GM06990 (cell line): ENCODE results near the gene TLR2.

Experiments
- DNase-seq: peaks from one replicate; pipeline ENCODE4 v3.0.0-alpha.2; 2011; ENCODE audit not compliant: insufficient read length; ENCODE audit errors: extremely low read depth
- H3K27me3 ChIP-seq: replicated peaks from 2 replicates; pipeline ENCODE4 v1.6.0; 2011; ENCODE audit warnings: low read length; ENCODE audit not compliant: control insufficient read depth, insufficient read depth
- H3K36me3 ChIP-seq: 2 replicates; pipeline ENCODE4 v1.5.1; 2011; ENCODE audit warnings: low read length; ENCODE audit not compliant: control insufficient read depth, insufficient read depth
- H3K4me3 ChIP-seq: replicated peaks from 2 replicates; pipeline ENCODE4 v1.5.1; 2011; ENCODE audit warnings: low read depth, mild to moderate bottlenecking, control low read depth, low read length
- TF ChIP-seq, protein P1 (sequence below): IDR thresholded peaks from 2 replicates; pipeline ENCODE4 v1.5.1; 2011; ENCODE audit warnings: low read length, control low read depth, mild to moderate bottlenecking, inconsistent platforms; ENCODE audit not compliant: insufficient read depth, poor library complexity, severe bottlenecking

TLR2 gene

DNA sequence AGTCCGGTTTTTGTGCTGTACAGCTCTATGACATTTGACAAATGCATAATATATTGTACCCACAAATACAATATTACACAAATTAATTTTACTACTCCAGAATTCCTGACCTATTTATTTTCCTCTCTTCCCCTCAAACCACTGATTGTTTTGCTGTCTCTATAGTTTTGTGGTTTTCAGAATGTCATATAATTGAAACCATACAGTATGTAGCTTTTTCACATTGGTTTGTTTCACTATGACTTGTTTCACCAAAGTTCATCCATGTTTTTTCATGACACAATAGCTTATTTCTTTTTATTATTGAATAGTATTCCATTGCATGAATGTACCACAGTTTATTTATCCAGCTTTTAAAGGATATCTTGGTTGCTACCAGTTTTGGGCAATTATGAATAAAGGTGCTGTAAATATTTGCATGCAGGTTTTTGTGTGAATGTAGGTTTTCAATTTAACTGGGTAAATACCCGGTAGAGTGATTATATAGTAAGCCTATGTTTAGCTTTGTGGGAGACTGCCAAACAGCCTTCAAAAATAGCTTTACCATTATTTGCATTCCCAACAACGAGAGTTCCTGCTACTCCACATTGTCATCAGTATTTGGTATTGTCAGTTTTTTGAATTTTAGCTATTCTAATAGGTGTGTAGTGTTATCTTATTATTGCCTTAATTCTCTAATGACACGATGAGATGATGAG lies 49.8 kb downstream of the TLR2 start:
- H3K36me3 ChIP-seq: no peaks in the 10 kb centered on the region
- TF ChIP-seq, protein P1, sequence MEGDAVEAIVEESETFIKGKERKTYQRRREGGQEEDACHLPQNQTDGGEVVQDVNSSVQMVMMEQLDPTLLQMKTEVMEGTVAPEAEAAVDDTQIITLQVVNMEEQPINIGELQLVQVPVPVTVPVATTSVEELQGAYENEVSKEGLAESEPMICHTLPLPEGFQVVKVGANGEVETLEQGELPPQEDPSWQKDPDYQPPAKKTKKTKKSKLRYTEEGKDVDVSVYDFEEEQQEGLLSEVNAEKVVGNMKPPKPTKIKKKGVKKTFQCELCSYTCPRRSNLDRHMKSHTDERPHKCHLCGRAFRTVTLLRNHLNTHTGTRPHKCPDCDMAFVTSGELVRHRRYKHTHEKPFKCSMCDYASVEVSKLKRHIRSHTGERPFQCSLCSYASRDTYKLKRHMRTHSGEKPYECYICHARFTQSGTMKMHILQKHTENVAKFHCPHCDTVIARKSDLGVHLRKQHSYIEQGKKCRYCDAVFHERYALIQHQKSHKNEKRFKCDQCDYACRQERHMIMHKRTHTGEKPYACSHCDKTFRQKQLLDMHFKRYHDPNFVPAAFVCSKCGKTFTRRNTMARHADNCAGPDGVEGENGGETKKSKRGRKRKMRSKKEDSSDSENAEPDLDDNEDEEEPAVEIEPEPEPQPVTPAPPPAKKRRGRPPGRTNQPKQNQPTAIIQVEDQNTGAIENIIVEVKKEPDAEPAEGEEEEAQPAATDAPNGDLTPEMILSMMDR: no peak
- H3K4me3 ChIP-seq: no peak overlapping the region
- no peaks in the 10 kb centered on the region for H3K27me3 ChIP-seq
- DNase-seq: no peak

GRCh38 chr4:153735906-153736461 lies 51.9 kb downstream of the TLR2 start:
- DNase-seq: no peak
- H3K36me3 ChIP-seq: no peaks in the 10 kb centered on the region
- TF ChIP-seq, protein P1: no peak
- H3K27me3 ChIP-seq: no peaks in the 10 kb centered on the region; the same call in 1 of the 2 replicates
- no peak overlapping the region for H3K4me3 ChIP-seq

DNA sequence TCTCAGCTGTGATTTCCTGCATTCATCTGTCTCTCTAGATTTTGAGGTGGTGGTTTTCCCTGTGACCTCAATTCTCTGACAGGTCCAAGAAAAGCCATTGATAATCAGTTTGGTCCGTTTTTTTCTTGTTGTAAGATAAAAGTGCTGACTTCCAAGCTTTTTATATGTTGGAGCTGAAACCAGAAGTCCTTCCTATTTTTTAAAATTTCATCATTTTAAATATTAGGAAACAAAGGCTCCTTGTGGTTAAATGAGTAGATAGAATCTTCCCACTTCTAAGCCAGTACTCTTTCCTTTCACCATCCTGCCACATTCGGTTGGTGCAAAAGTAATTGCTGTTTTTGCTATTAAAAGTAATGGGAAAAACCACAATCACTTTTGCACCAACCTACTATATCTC lies 57.5 kb downstream of the TLR2 start:
- DNase-seq: no peak
- Histone ChIP-seq H3K27me3 (no peaks in the 10 kb centered on the region; the same call in 1 of the 2 replicates), H3K4me3 (no peak overlapping the region), H3K36me3 (no peaks in the 10 kb centered on the region)
- TF ChIP-seq, protein P1: no peak

- Histone ChIP-seq H3K4me3 (no peak overlapping the region), H3K27me3 (no peaks in the 10 kb centered on the region; the same call in 1 of the 2 replicates), H3K36me3 (no peaks in the 10 kb centered on the region)
- TF ChIP-seq, protein P1: no peak
- DNase-seq: no peak
Measured at GRCh38 chr4:153745651-153746050, 61.6 kb downstream of the TLR2 start.

GRCh38 chr4:153747406-153747955 lies 63.4 kb downstream of the TLR2 start:
- H3K4me3 ChIP-seq: no peak overlapping the region
- no peaks in the 10 kb centered on the region; the same call in none of the 2 replicates for H3K27me3 ChIP-seq
- TF ChIP-seq, protein P1: no peak
- no peak for DNase-seq
- no peaks in the 10 kb centered on the region for H3K36me3 ChIP-seq

- H3K36me3 ChIP-seq: no peaks in the 10 kb centered on the region
- TF ChIP-seq, protein P1: no peak
- H3K27me3 ChIP-seq: peaks cover 1% of the 10 kb centered on the region
- H3K4me3 ChIP-seq: no peak overlapping the region
- DNase-seq: no peak
Measured at GRCh38 chr4:153748378-153748777, 64.3 kb downstream of the TLR2 start.
